Karpas-422 (cell line): ENCODE data around the gene EEF1A2. TPM values are rescaled to one million over a fixed set of nuclear protein-coding genes. Genes with fewer than 3 reads are reported as not detected.
"Not testable (repeated sequence)": the region's sequence is repeated elsewhere in the genome, so short reads cannot be mapped to it uniquely, and the experiment has no call there.

Experiments
- DNase-seq: peaks from one replicate; pipeline ENCODE4 v3.0.0-alpha.2; 2015
- H2AFZ ChIP-seq: fragments of 200-600 bp; sonication (generic); 2 replicates; pipeline ENCODE4 v1.6.1; 2014; ENCODE audit warnings: antibody characterized with exemption, low read length, mixed read lengths
- H3K27ac ChIP-seq: fragments of 200-600 bp; sonication (generic); 2 replicates; pipeline ENCODE4 v1.5.1; 2014; ENCODE audit warnings: mild to moderate bottlenecking, low read length, moderate library complexity
- H3K27me3 ChIP-seq: fragments of 200-600 bp; sonication (generic); 2 replicates; pipeline ENCODE4 v1.6.1; 2014; ENCODE audit warnings: low read length, mixed read lengths
- H3K36me3 ChIP-seq: fragments of 200-600 bp; sonication (generic); 2 replicates; pipeline ENCODE4 v1.6.1; 2014; ENCODE audit warnings: low read length, mixed read lengths; ENCODE audit not compliant: insufficient read depth
- H3K4me1 ChIP-seq: fragments of 200-600 bp; sonication (generic); 2 replicates; pipeline ENCODE4 v1.6.1; 2014; ENCODE audit warnings: mild to moderate bottlenecking, low read length, mixed read lengths
- H3K4me2 ChIP-seq: fragments of 200-600 bp; sonication (generic); 2 replicates; pipeline ENCODE4 v1.6.1; 2014; ENCODE audit warnings: low read length, low read depth, mild to moderate bottlenecking; ENCODE audit not compliant: poor library complexity, severe bottlenecking
- H3K4me3 ChIP-seq: fragments of 200-600 bp; sonication (generic); 2 replicates; pipeline ENCODE4 v1.5.1; 2014; ENCODE audit warnings: mild to moderate bottlenecking, antibody characterized with exemption, low read length, mixed read lengths
- H3K79me2 ChIP-seq: fragments of 200-600 bp; sonication (generic); 2 replicates; pipeline ENCODE4 v1.6.1; 2014; ENCODE audit warnings: mild to moderate bottlenecking, low read length, mixed read lengths
- H3K9ac ChIP-seq: fragments of 200-600 bp; sonication (generic); 2 replicates; pipeline ENCODE4 v1.6.0; 2014; ENCODE audit warnings: low read length
- H3K9me2 ChIP-seq: fragments of 200-600 bp; sonication (generic), shearing (Covaris generic); replicated peaks from 2 replicates; pipeline ENCODE4 v1.6.0; 2014; ENCODE audit warnings: mild to moderate bottlenecking, low read length, moderate library complexity; ENCODE audit not compliant: insufficient read depth
- H3K9me3 ChIP-seq: fragments of 300-700, 200-600 bp; sonication (generic); 2 replicates; pipeline ENCODE4 v1.6.1; 2014; ENCODE audit warnings: low read length, mixed read lengths
- H4K20me1 ChIP-seq: fragments of 200-600 bp; sonication (generic); 2 replicates; pipeline ENCODE4 v1.6.1; 2014; ENCODE audit warnings: mild to moderate bottlenecking, antibody characterized with exemption, low read length, low read depth; ENCODE audit not compliant: insufficient read depth
- total RNA-seq: library from RNA; depleted of rRNA; stranded (reverse); fragments of >200 nt; shearing (Covaris generic); gene quantifications from 2 replicates; pipeline ENCODE4 v1.2.3, GENCODE V29; 2014; ENCODE audit warnings: low replicate concordance

EEF1A2 gene
- total RNA-seq, 1 experiment from 2014 or later: 0.71 TPM

DNA sequence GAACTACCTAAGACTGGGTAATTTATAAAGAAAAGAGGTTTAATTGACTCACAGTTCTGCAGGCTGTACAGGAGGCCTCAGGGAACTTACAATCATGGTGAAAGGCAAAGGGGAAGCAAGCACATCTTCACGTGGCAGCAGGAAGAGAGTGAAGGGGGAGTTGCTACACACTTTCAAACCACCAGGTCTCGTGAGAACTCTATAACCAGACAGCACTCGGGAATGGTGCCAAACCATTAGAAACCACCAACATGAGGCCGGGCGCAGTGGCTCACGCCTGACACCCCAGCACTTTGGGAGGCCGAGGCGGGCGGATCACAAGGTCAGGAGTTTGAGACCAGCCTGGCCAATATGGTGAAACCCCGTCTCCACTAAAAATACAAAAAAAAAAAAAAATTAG, 15.6 kb upstream of the EEF1A2 start:
- not testable (repeated sequence) for H3K27ac ChIP-seq, H3K36me3 ChIP-seq

DNA sequence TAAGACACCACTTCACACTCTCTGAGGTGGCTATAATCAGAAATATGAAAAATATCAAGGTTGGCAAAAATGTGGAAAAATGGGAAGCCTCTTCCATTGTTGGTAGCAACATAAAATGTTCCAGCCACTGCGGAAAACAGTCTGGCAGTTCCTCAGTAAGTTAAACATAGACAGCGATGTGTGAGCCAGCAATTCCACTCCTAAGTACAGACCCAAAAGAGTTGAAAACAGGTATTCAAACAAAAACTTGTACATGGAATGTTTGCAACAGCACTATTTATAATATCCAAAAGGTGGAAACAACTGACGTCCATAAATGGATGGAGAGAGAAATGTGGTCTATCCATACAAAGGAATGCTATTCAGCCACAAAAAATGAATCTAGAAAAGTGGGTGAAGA, 14.3 kb upstream of the EEF1A2 start:
- no peak for DNase-seq
- no peaks in the 10 kb centered on the region for H4K20me1 ChIP-seq

More for the DNA sequence above, 15.6 kb upstream of the EEF1A2 start:
- H3K9me2 ChIP-seq, H3K4me1 ChIP-seq, H3K27me3 ChIP-seq, DNase-seq, H3K79me2 ChIP-seq, H3K4me2 ChIP-seq, H3K9ac ChIP-seq, H2AFZ ChIP-seq, H4K20me1 ChIP-seq, H3K4me3 ChIP-seq, H3K9me3 ChIP-seq: not testable (repeated sequence)

DNA sequence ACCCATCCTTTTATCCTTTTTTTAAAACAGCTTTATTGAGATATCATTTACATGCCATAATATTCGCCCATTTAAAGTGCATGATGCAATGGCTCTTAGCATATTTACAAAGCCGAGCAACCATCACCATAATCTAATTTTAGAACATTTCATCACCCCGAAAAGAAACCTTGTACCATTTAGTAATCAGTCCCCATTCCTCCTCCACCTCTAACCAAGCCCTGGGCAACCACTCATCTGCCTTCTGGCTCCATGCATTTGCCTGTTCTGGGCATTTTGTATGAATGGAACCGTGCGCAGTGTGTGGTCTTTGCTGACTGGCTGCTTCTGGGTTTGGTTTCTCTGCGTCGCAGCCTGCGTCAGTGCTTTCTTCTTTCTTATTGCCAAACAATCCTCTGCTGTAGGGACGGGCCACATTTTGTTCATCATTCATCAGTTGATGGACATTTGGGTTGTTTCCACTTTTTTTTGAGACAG, 10.2 kb upstream of the EEF1A2 start:
- Histone ChIP-seq H3K4me3 (no peak overlapping the region), H3K4me2 (no peak overlapping the region), H2AFZ (no peak overlapping the region), H4K20me1 (no peaks in the 10 kb centered on the region), H3K27ac (no peak overlapping the region), H3K9me2 (no peaks in the 10 kb centered on the region), H3K36me3 (no peaks in the 10 kb centered on the region), H3K4me1 (peaks cover 8% of the 10 kb centered on the region), H3K9ac (no peak overlapping the region), H3K27me3 (no peaks in the 10 kb centered on the region), H3K9me3 (no peaks in the 10 kb centered on the region), H3K79me2 (no peaks in the 10 kb centered on the region)
- no peak for DNase-seq

More for the DNA sequence above, 14.3 kb upstream of the EEF1A2 start:
- Histone ChIP-seq H3K79me2 (no peaks in the 10 kb centered on the region), H2AFZ (no peak overlapping the region), H3K9ac (no peak overlapping the region), H3K36me3 (no peaks in the 10 kb centered on the region), H3K27me3 (no peaks in the 10 kb centered on the region), H3K9me2 (no peaks in the 10 kb centered on the region), H3K9me3 (no peaks in the 10 kb centered on the region), H3K27ac (no peak overlapping the region), H3K4me3 (no peak overlapping the region), H3K4me2 (no peak overlapping the region), H3K4me1 (peaks cover 8% of the 10 kb centered on the region)

DNA sequence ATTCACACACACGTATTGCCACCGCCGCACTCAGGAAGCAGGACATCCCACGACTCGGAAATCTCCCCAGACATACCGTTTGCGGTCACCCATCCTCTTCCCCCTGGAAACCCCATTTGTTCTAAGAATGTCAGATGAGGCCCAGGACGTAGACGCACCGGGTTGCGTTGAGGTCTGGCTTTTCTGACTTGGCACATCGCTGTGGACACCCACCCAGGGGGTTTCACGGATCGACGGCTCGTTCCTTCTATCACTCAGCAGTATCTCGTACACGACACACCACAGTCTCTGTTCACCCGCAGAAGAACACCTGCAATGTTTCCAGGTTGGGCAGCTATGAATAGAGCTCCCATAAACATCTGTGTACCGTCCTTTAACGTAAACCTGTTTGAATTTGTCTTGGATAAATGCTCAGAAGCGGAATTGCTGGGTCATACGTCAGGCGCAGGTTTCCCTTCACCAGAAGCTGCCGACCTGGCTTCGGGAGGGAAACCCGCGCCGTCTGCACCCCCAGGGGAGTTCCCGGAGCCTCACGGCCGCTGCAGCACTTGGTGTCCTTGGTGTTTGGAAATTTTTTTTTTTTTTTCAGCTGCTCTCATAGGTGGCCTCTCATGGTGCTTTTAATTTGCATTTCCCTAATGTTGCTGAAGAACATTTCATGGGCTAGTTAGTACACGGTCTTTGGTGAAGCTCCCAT, 9.3 kb upstream of the EEF1A2 start:
- no peaks in the 10 kb centered on the region for H3K79me2 ChIP-seq
- no peak overlapping the region for H3K27ac ChIP-seq
- H3K27me3 ChIP-seq: no peaks in the 10 kb centered on the region
- no peak overlapping the region for H3K4me3 ChIP-seq
- H3K36me3 ChIP-seq: no peaks in the 10 kb centered on the region
- H3K9ac ChIP-seq: no peak overlapping the region
- no peaks in the 10 kb centered on the region for H3K9me2 ChIP-seq
- no peak overlapping the region for H3K4me2 ChIP-seq
- DNase-seq: no peak
- no peaks in the 10 kb centered on the region for H4K20me1 ChIP-seq
- no peaks in the 10 kb centered on the region for H3K9me3 ChIP-seq
- H2AFZ ChIP-seq: no peak overlapping the region
- peaks cover 8% of the 10 kb centered on the region for H3K4me1 ChIP-seq

DNA sequence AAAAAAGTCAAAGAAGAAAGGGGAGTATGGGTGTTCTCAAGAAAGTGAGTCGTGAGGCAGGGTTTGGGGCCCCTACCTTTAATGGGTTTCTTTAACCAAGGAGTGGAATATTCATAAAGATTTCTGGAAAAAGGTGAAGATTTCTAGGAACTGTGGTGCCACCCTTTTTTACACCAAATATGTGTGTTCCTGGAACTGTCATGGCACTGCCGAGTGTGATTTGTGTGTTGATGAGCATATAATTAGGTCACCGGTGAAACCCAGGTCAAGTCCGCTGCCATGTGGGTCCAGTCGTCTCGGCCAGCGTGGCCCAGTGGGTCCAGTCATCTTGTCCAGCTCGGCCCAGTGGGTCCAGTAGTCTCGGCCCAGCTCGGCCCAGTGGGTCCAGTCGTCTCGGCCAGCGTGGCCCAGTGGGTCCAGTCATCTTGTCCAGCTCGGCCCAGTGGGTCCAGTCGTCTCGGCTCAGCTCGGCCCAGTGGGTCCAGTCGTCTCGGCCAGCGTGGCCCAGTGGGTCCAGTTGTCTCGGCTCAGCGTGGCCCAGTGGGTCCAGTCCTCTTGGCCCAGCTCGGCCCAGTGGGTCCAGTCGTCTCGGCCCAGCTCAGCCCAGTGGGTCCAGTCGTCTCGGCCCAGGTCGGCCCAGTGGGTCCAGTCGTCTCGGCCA, 8.3 kb upstream of the EEF1A2 start:
- H3K27me3 ChIP-seq: no peaks in the 10 kb centered on the region

DNA sequence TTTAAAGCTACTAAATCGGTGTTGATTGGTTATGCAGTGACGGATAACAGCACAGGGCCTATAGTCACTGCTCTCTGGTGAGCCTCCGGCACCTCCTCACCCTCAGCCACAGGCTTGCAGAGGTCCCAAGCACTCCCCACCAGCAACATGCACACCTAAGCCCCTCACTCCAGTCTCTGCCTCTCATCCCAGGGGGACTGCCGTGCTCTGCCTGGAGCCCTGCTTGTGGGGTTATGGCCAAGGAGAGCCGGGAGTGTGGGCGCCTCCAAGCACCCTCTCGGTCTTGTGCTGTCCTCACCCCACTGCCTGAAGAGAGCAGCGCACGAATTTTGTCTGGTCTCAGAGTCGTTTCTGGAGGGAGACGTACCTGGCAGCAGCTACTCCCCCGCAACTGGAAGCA, 6.8 kb upstream of the EEF1A2 start:
- H3K9me2 ChIP-seq: no peaks in the 10 kb centered on the region
- no peak overlapping the region for H2AFZ ChIP-seq
- no peak overlapping the region for H3K4me3 ChIP-seq
- DNase-seq: no peak
- H3K4me1 ChIP-seq: peaks cover 20% of the 10 kb centered on the region
- no peak overlapping the region for H3K4me2 ChIP-seq
- no peaks in the 10 kb centered on the region for H3K9me3 ChIP-seq
- H3K36me3 ChIP-seq: no peaks in the 10 kb centered on the region
- no peak overlapping the region for H3K9ac ChIP-seq
- H3K27ac ChIP-seq: no peak overlapping the region
- no peaks in the 10 kb centered on the region for H4K20me1 ChIP-seq
- no peaks in the 10 kb centered on the region for H3K79me2 ChIP-seq
- H3K27me3 ChIP-seq: no peaks in the 10 kb centered on the region

More for the DNA sequence above, 8.3 kb upstream of the EEF1A2 start:
- no peaks in the 10 kb centered on the region for H4K20me1 ChIP-seq
- H3K79me2 ChIP-seq: no peaks in the 10 kb centered on the region
- DNase-seq: no peak
- peaks cover 12% of the 10 kb centered on the region for H3K4me1 ChIP-seq
- no peak overlapping the region for H3K27ac ChIP-seq
- no peak overlapping the region for H3K4me3 ChIP-seq
- no peak overlapping the region for H3K4me2 ChIP-seq
- no peaks in the 10 kb centered on the region for H3K36me3 ChIP-seq
- no peak overlapping the region for H2AFZ ChIP-seq
- H3K9me2 ChIP-seq: no peaks in the 10 kb centered on the region
- no peak overlapping the region for H3K9ac ChIP-seq
- no peaks in the 10 kb centered on the region for H3K9me3 ChIP-seq

DNA sequence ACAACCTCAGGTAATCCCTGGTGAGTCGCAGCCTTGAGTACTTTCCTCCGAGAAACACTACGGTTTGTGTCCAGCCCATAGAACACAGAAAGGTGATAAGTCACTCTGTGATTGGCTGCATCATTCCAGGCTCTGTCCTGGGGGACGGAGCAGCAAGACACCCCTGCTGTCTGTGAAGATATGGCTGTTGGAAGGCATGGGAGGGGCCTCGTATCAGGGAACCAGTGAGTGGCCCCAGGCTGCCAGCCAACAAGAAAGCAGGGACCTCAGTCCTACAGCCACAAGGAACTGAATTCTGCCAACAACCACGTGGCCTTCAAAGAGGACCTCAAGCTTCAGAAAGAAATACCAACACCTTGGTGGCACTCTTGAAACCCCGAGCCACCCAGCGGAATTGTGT, 6.4 kb upstream of the EEF1A2 start:
- H3K9me2 ChIP-seq: no peaks in the 10 kb centered on the region
- H3K9me3 ChIP-seq: no peaks in the 10 kb centered on the region
- no peak overlapping the region for H2AFZ ChIP-seq
- H3K4me1 ChIP-seq: peaks cover 20% of the 10 kb centered on the region
- no peaks in the 10 kb centered on the region for H3K27me3 ChIP-seq
- no peaks in the 10 kb centered on the region for H4K20me1 ChIP-seq
- no peak overlapping the region for H3K9ac ChIP-seq
- no peaks in the 10 kb centered on the region for H3K79me2 ChIP-seq
- DNase-seq: no peak
- H3K4me2 ChIP-seq: no peak overlapping the region
- no peaks in the 10 kb centered on the region for H3K36me3 ChIP-seq
- no peak overlapping the region for H3K27ac ChIP-seq
- H3K4me3 ChIP-seq: no peak overlapping the region

DNA sequence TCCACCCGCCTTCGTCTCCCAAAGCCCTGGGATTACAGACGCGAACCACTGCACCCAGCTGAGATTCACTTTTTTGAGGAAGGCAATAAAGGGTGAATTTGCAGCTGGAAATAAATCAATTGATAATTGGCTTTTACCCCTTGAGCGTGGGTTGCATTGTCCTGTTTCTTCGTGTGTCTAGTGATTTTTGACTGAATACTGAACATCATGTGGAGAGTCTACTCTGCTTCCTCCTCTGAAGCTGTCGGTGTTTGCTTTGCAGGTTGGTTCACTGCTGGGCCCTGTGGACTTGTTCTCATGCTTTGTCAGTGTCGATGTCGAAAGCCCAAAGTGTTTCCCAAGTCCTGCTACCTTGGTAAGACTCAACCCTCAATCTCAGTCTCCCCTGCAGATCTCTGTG, 5.8 kb upstream of the EEF1A2 start:
- no peaks in the 10 kb centered on the region for H3K27me3 ChIP-seq
- H3K9me2 ChIP-seq: no peaks in the 10 kb centered on the region
- H2AFZ ChIP-seq: no peak overlapping the region
- no peaks in the 10 kb centered on the region for H3K36me3 ChIP-seq
- no peaks in the 10 kb centered on the region for H3K9me3 ChIP-seq
- no peak overlapping the region for H3K4me3 ChIP-seq
- H3K79me2 ChIP-seq: no peaks in the 10 kb centered on the region
- H3K4me2 ChIP-seq: no peak overlapping the region
- no peaks in the 10 kb centered on the region for H4K20me1 ChIP-seq
- peaks cover 16% of the 10 kb centered on the region for H3K4me1 ChIP-seq
- H3K9ac ChIP-seq: no peak overlapping the region
- DNase-seq: no peak
- H3K27ac ChIP-seq: no peak overlapping the region
